Measurements from ENCODE around the gene ATP6V0A4. TPM values are rescaled to one million over a fixed set of nuclear protein-coding genes. Genes with fewer than 3 reads are reported as not detected.

The ATP6V0A4 gene
- polyA plus RNA-seq, 1 of the 3 experiments (the other 2 are of a cell fraction): not detected

Other genes starting within 250 kb of the ATP6V0A4 start
- gene SVOPL, start 96.8 kb downstream of the ATP6V0A4 start, polyA plus RNA-seq (2012; rRNA removed): not detected in 2 replicates
- not detected in 2 replicates for gene TMEM213, start 202 bp downstream of the ATP6V0A4 start, polyA plus RNA-seq (2012; rRNA removed)
- gene KIAA1549, start 183.2 kb upstream of the ATP6V0A4 start, polyA plus RNA-seq (2012; rRNA removed): 3.0 and 3.6 TPM in 2 replicates
- gene ZC3HAV1L, start 237.8 kb upstream of the ATP6V0A4 start, polyA plus RNA-seq (2012; rRNA removed): 9.7 and 14.5 TPM in 2 replicates